ENCODE measurements around the gene TBC1D22B. TPM values are rescaled to one million over a fixed set of nuclear protein-coding genes. Genes with fewer than 3 reads are reported as not detected.

Gene TBC1D22B
- total and polyA plus RNA-seq, 9 of the 15 experiments (the other 6 are each of a cell fraction or from before 2014, with no cell fraction given), result 4.8 to 24.2 (median 13.5) TPM

DNA sequence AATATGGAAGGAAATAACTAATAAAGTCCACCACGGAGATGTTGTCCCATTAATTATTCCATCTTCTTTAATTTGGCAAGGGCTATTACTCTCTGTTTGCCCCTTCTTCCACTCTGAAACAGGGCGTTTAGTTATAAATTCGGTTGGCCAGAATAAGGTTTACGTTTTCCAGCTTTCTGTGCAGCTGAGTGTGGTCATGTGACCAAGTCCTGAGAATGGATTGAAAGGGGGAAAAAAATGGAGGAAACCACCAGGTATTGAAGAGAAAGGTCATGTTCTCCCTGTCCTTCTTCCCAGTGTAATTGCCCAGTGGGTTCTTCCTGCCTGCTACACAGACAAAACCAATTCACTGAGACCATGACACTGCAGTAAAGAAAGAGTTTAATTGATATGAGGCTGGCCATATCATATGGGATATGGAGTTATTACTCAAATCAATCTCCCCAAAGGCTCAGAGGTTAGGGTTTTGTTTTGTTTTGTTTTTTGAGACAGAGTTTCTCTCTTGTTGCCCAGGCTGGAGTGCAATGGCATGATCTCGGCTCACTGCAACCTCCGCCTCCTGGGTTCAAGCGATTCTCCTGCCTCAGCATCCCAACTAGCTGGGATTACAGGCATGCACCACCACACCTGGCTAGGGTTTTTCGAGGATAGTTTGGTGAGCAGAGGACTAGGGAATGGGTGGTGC is 14.3 kb upstream of the TBC1D22B start (continued):
- no peak for TF ChIP-seq ZNF124 (CRISPR knock-in tag; IDR thresholded peaks at IDR 0.05)
- TF ChIP-seq NFRKB (IDR thresholded peaks at IDR 0.05; ENCODE audit: low read depth), result peak; percentile 41; the same call in 1 of the 2 replicates
- 0 out of 2 replicates have a peak, but pooled peaks have one; percentile 80 for TF ChIP-seq DNMT1 (IDR thresholded peaks at IDR 0.05)
- peak; percentile 67; the same call in 1 of the 2 replicates for TF ChIP-seq RAD51 (IDR thresholded peaks at IDR 0.05; ENCODE audit: borderline replicate concordance, low read depth)
- 0 out of 4 replicates have a peak, but pooled peaks of 1 of the 2 experiments have one; percentile 30 for TF ChIP-seq MAZ (CRISPR knock-in tag; conservative IDR thresholded peaks at IDR 0.05 in 1 of 2, IDR thresholded peaks at IDR 0.05 in 1 of 2)
- TF ChIP-seq USF2 (CRISPR knock-in tag; IDR thresholded peaks at IDR 0.05), result peak; percentile 60
- TF ChIP-seq HBP1 (CRISPR knock-in tag; IDR thresholded peaks at IDR 0.05), result 0 out of 2 replicates have a peak, but pooled peaks have one; percentile 8
- TF ChIP-seq MCM5 (IDR thresholded peaks at IDR 0.05; ENCODE audit: low read depth), result no peak
- 0 out of 2 replicates have a peak, but pooled peaks have one; percentile 10 for TF ChIP-seq PTTG1 (tag; IDR thresholded peaks at IDR 0.05; ENCODE audit: low read depth)
- TF ChIP-seq HIVEP1 (CRISPR knock-in tag; IDR thresholded peaks at IDR 0.05), result 0 out of 2 replicates have a peak, but pooled peaks have one; percentile 36
- TF ChIP-seq ZNF165 (CRISPR knock-in tag; IDR thresholded peaks at IDR 0.05; ENCODE audit: borderline replicate concordance), result no peak
- TF ChIP-seq TEAD1 (CRISPR knock-in tag; IDR thresholded peaks at IDR 0.05), result 0 out of 4 replicates have a peak, but pooled peaks of 1 of the 2 experiments have one; percentile 41
- TF ChIP-seq, protein P1, sequence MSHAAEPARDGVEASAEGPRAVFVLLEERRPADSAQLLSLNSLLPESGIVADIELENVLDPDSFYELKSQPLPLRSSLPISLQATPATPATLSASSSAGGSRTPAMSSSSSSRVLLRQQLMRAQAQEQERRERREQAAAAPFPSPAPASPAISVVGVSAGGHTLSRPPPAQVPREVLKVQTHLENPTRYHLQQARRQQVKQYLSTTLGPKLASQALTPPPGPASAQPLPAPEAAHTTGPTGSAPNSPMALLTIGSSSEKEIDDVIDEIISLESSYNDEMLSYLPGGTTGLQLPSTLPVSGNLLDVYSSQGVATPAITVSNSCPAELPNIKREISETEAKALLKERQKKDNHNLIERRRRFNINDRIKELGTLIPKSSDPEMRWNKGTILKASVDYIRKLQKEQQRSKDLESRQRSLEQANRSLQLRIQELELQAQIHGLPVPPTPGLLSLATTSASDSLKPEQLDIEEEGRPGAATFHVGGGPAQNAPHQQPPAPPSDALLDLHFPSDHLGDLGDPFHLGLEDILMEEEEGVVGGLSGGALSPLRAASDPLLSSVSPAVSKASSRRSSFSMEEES (CRISPR knock-in tag; IDR thresholded peaks at IDR 0.05), result peak; percentile 94
- TF ChIP-seq HNRNPH1 (optimal IDR thresholded peaks at IDR 0.05; ENCODE audit: low read depth, low read length), result no peak
- peak; percentile 43 for TF ChIP-seq ZNF316 (IDR thresholded peaks at IDR 0.05)
